GM21529 (cell line): ENCODE measurements around the gene MYBPC2.

Experiments used
- ATAC-seq: cut with Tn5 transposase; IDR thresholded peaks from one replicate; pipeline ENCODE4 v1.9.1; 2021; ENCODE audit not compliant: unreplicated experiment

MYBPC2 gene

GRCh38 chr19:50409347-50409746 is 23.3 kb upstream of the MYBPC2 start:
- no peak for ATAC-seq

- ATAC-seq = no peak
Observed at GRCh38 chr19:50410109-50410508, 22.6 kb upstream of the MYBPC2 start.

- no peak for ATAC-seq
Observed at GRCh38 chr19:50412419-50412818, 20.3 kb upstream of the MYBPC2 start.

GRCh38 chr19:50413096-50413495 is 19.6 kb upstream of the MYBPC2 start:
- ATAC-seq = no peak

GRCh38 chr19:50413531-50413930 is 19.2 kb upstream of the MYBPC2 start:
- ATAC-seq = no peak

GRCh38 chr19:50414864-50415660 is 17.6 kb upstream of the MYBPC2 start:
- peak; percentile 33 for ATAC-seq

GRCh38 chr19:50415661-50416033 is 17.0 kb upstream of the MYBPC2 start:
- ATAC-seq = peak; percentile 47

- ATAC-seq = no peak
Observed at GRCh38 chr19:50416034-50416977, 16.4 kb upstream of the MYBPC2 start.

GRCh38 chr19:50417111-50418081 is 15.3 kb upstream of the MYBPC2 start:
- no peak for ATAC-seq

GRCh38 chr19:50418176-50419021 is 14.3 kb upstream of the MYBPC2 start, which contains the start of gene SPIB:
SPIB (plus strand) TSS chr19:50418938; CDS start chr19:50418963, 25 bp downstream.
- no peak for ATAC-seq

- no peak for ATAC-seq
Observed at GRCh38 chr19:50419022-50419579, 13.6 kb upstream of the MYBPC2 start.

GRCh38 chr19:50419580-50420035 is 13.1 kb upstream of the MYBPC2 start:
- ATAC-seq = no peak

- no peak for ATAC-seq
Observed at GRCh38 chr19:50420127-50420526, 12.6 kb upstream of the MYBPC2 start.

GRCh38 chr19:50420808-50421207 is 11.9 kb upstream of the MYBPC2 start:
- ATAC-seq = no peak

GRCh38 chr19:50422397-50423278 is 10.1 kb upstream of the MYBPC2 start:
- no peak for ATAC-seq

GRCh38 chr19:50423279-50424113 is 9.2 kb upstream of the MYBPC2 start:
- no peak for ATAC-seq

GRCh38 chr19:50425581-50425980 is 7.1 kb upstream of the MYBPC2 start:
- no peak for ATAC-seq
